GM23338 (cell line): ENCODE results near the gene NEK11.

ENCODE experiments used
- CTCF ChIP-seq, 2 experiments: fragments of 200-600 bp in 1 of 2; sonication (generic) in 1 of 2; conservative IDR thresholded peaks; 2 replicates each; pipeline versions ENCODE4 v1.5.1 to v1.6.1; 2016 to 2017; ENCODE audit warnings: antibody characterized with exemption in 2 of 2, low read depth in 2 of 2, mild to moderate bottlenecking in 2 of 2, moderate library complexity in 1 of 2
- EZH2 ChIP-seq: fragments of 200-600 bp; sonication (generic); IDR thresholded peaks from one replicate; pipeline ENCODE4 v1.8.0; 2017; ENCODE audit warnings: antibody characterized with exemption, mild to moderate bottlenecking, low read depth; ENCODE audit not compliant: unreplicated experiment

GRCh38 chr3:131353016-131353877 lies 326.6 kb downstream of the NEK11 start:
- TF ChIP-seq CTCF (conservative IDR thresholded peaks at IDR 0.05; ENCODE audit: low read depth in 2 of 2) (no peak), EZH2 (no peak)
